ENCODE data around the gene DDIAS.
"Not testable (repeated sequence)": the region's sequence is repeated elsewhere in the genome, so short reads cannot be mapped to it uniquely, and the experiment has no call there.

The DDIAS gene

GRCh38 chr11:82901165-82901921 lies at the start of gene DDIAS:
Gene DDIAS, plus strand, starts transcription at chr11:82901736. Its CDS starts 13,003 bp downstream, at chr11:82914739.
- peak; percentile 79 for DNase-seq (ENCODE audit: low read depth)

- no peak for DNase-seq (ENCODE audit: low read depth)
These were observed 47.3 kb upstream of the DDIAS start for GRCh38 chr11:82854242-82854641.

GRCh38 chr11:82854916-82855315 lies 46.6 kb upstream of the DDIAS start:
- not testable (repeated sequence) for DNase-seq (ENCODE audit: low read depth)

GRCh38 chr11:82855616-82856015 lies 45.9 kb upstream of the DDIAS start:
- DNase-seq (ENCODE audit: low read depth), result no peak

GRCh38 chr11:82857145-82857544 lies 44.4 kb upstream of the DDIAS start:
- DNase-seq (ENCODE audit: low read depth), result no peak

GRCh38 chr11:82858133-82858532 lies 43.4 kb upstream of the DDIAS start:
- no peak for DNase-seq (ENCODE audit: low read depth)

- no peak for DNase-seq (ENCODE audit: low read depth)
These were observed 42.9 kb upstream of the DDIAS start for GRCh38 chr11:82858556-82859091.

GRCh38 chr11:82859750-82860149 lies 41.8 kb upstream of the DDIAS start:
- DNase-seq (ENCODE audit: low read depth), result no peak

GRCh38 chr11:82862379-82862778 lies 39.2 kb upstream of the DDIAS start:
- DNase-seq (ENCODE audit: low read depth), result no peak

GRCh38 chr11:82863209-82863608 lies 38.3 kb upstream of the DDIAS start:
- DNase-seq (ENCODE audit: low read depth), result no peak

GRCh38 chr11:82864268-82864667 lies 37.3 kb upstream of the DDIAS start:
- DNase-seq (ENCODE audit: low read depth), result no peak

GRCh38 chr11:82865841-82866240 lies 35.7 kb upstream of the DDIAS start:
- no peak for DNase-seq (ENCODE audit: low read depth)

- DNase-seq (ENCODE audit: low read depth), result peak; percentile 16
These were observed 33.9 kb upstream of the DDIAS start for GRCh38 chr11:82867495-82868082.

GRCh38 chr11:82869657-82870056 lies 31.9 kb upstream of the DDIAS start:
- no peak for DNase-seq (ENCODE audit: low read depth)

- no peak for DNase-seq (ENCODE audit: low read depth)
These were observed 29.9 kb upstream of the DDIAS start for GRCh38 chr11:82871646-82872045.

- DNase-seq (ENCODE audit: low read depth), result no peak
These were observed 29.0 kb upstream of the DDIAS start for GRCh38 chr11:82872377-82873150.

- DNase-seq (ENCODE audit: low read depth), result no peak
These were observed 27.6 kb upstream of the DDIAS start for GRCh38 chr11:82873919-82874333.

GRCh38 chr11:82874646-82875523 lies 26.7 kb upstream of the DDIAS start:
- no peak for DNase-seq (ENCODE audit: low read depth)

GRCh38 chr11:82883853-82884252 lies 17.7 kb upstream of the DDIAS start:
- no peak for DNase-seq (ENCODE audit: low read depth)

- DNase-seq (ENCODE audit: low read depth), result no peak
These were observed 12.2 kb upstream of the DDIAS start for GRCh38 chr11:82889133-82890001.

GRCh38 chr11:82890002-82890341 lies 11.6 kb upstream of the DDIAS start:
- no peak for DNase-seq (ENCODE audit: low read depth)

All from stimulated activated CD8-positive, alpha-beta memory T cell treated with anti-CD3 and anti-CD28 coated beads, Interleukin-12 subunit alpha, Interleukin-12 subunit beta, amount 100 ng/mL, for 4 hours (primary cell).